Stimulated activated CD8-positive, alpha-beta memory T cell treated with anti-CD3 and anti-CD28 coated beads, Interleukin-15, amount 100 ng/mL, for 4 hours (primary cell): ENCODE data around the gene FSIP1.

Source experiments
- DNase-seq, 2 donors: peaks; one replicate each; pipeline ENCODE4 v3.0.0-alpha.2; 2020; ENCODE audit warnings: low read depth in 2 of 2

Gene FSIP1

GRCh38 chr15:39618063-39618823 is 164.4 kb downstream of the FSIP1 start:
- DNase-seq = no peak

- DNase-seq = no peak
Measured at GRCh38 chr15:39616731-39617455, 165.7 kb downstream of the FSIP1 start.

- DNase-seq = no peak
Measured at GRCh38 chr15:39613861-39614260, 168.8 kb downstream of the FSIP1 start.

GRCh38 chr15:39613271-39613670 is 169.4 kb downstream of the FSIP1 start:
- DNase-seq = no peak

GRCh38 chr15:39610665-39611064 is 172.0 kb downstream of the FSIP1 start:
- DNase-seq = no peak

GRCh38 chr15:39609166-39609916 is 173.3 kb downstream of the FSIP1 start:
- no peak for DNase-seq

GRCh38 chr15:39608185-39609139 is 174.2 kb downstream of the FSIP1 start:
- no peak for DNase-seq

GRCh38 chr15:39605146-39605545 is 177.5 kb downstream of the FSIP1 start:
- no peak for DNase-seq

- no peak for DNase-seq
Measured at GRCh38 chr15:39602143-39602542, 180.5 kb downstream of the FSIP1 start.

- DNase-seq = no peak
Measured at GRCh38 chr15:39599871-39600270, 182.8 kb downstream of the FSIP1 start.

GRCh38 chr15:39598958-39599845 is 183.4 kb downstream of the FSIP1 start:
- DNase-seq = no peak

- DNase-seq = no peak
Measured at GRCh38 chr15:39598186-39598850, 184.3 kb downstream of the FSIP1 start.

- DNase-seq = no peak
Measured at GRCh38 chr15:39597751-39598185, 184.9 kb downstream of the FSIP1 start.

GRCh38 chr15:39597336-39597735 is 185.3 kb downstream of the FSIP1 start:
- DNase-seq = no peak

GRCh38 chr15:39596358-39597051 is 186.1 kb downstream of the FSIP1 start:
- DNase-seq = no peak

GRCh38 chr15:39595338-39596221 is 187.1 kb downstream of the FSIP1 start:
- DNase-seq = no peak

GRCh38 chr15:39594446-39595337 is 187.9 kb downstream of the FSIP1 start:
- DNase-seq = no peak
